Brain microvascular endothelial cell (primary cell): ENCODE measurements around the gene CD1C.

Source experiments
- DNase-seq: peaks from one replicate; pipeline ENCODE4 v3.0.0-alpha.2; 2020
- H3K27ac ChIP-seq: fragments of 250-450 bp; sonication (Bioruptor Pico); 2 replicates; pipeline ENCODE4 v1.5.1; 2020; ENCODE audit warnings: mild to moderate bottlenecking, moderate library complexity
- H3K27me3 ChIP-seq: fragments of 250-450 bp; sonication (Bioruptor Pico); replicated peaks from 2 replicates; pipeline ENCODE4 v1.5.1; 2020; ENCODE audit warnings: mild to moderate bottlenecking
- H3K36me3 ChIP-seq: fragments of 250-450 bp; sonication (Bioruptor Pico); replicated peaks from 2 replicates; pipeline ENCODE4 v1.5.1; 2020; ENCODE audit warnings: mild to moderate bottlenecking
- H3K4me3 ChIP-seq: 2 replicates; pipeline ENCODE4 v1.5.1; 2011; ENCODE audit warnings: low read depth, mild to moderate bottlenecking, control low read depth, low read length, moderate library complexity
- CTCF ChIP-seq: IDR thresholded peaks from 2 replicates; pipeline ENCODE4 v1.5.1; 2011; ENCODE audit warnings: low read depth, mild to moderate bottlenecking, moderate library complexity, low read length, control low read depth, inconsistent platforms; ENCODE audit errors: missing control alignments
- in situ Hi-C: cut with HindIII; loops from 2 replicates; pipeline ENCODE4 v1.10.0; 2017; ENCODE audit warnings: low sequenced_read_pairs, low pct_ligation_motif_present

The CD1C gene

GRCh38 chr1:158329300-158329699, 39.6 kb downstream of the CD1C start:
- TF ChIP-seq CTCF: no peak
- in situ Hi-C loops: no loop called here
- no peak for DNase-seq

GRCh38 chr1:158329733-158330132, 40.0 kb downstream of the CD1C start:
- in situ Hi-C loops: no loop called here
- no peak overlapping the region for H3K4me3 ChIP-seq
- no peaks in the 10 kb centered on the region for H3K27me3 ChIP-seq
- no peak overlapping the region for H3K27ac ChIP-seq
- no peak for TF ChIP-seq CTCF
- H3K36me3 ChIP-seq: no peaks in the 10 kb centered on the region
- no peak for DNase-seq

More at GRCh38 chr1:158329300-158329699, 39.6 kb downstream of the CD1C start:
- H3K36me3 ChIP-seq: no peaks in the 10 kb centered on the region
- no peaks in the 10 kb centered on the region for H3K27me3 ChIP-seq
- no peak overlapping the region for H3K4me3 ChIP-seq
- no peak overlapping the region for H3K27ac ChIP-seq

- Histone ChIP-seq H3K4me3 (no peak overlapping the region), H3K36me3 (no peaks in the 10 kb centered on the region), H3K27me3 (no peaks in the 10 kb centered on the region), H3K27ac (no peak overlapping the region)
- in situ Hi-C loops: no loop called here
- DNase-seq: no peak
- no peak for TF ChIP-seq CTCF
These were observed 40.8 kb downstream of the CD1C start for GRCh38 chr1:158330391-158331105.

GRCh38 chr1:158331106-158331425, 41.3 kb downstream of the CD1C start:
- TF ChIP-seq CTCF: no peak
- Histone ChIP-seq H3K36me3 (no peaks in the 10 kb centered on the region), H3K27ac (no peak overlapping the region), H3K27me3 (no peaks in the 10 kb centered on the region), H3K4me3 (no peak overlapping the region)
- in situ Hi-C loops: no loop called here
- no peak for DNase-seq

- no peaks in the 10 kb centered on the region for H3K27me3 ChIP-seq
- H3K27ac ChIP-seq: no peak within 1 kb of the TSS
- in situ Hi-C loops: no loop called here
- no peaks in the 10 kb centered on the region for H3K36me3 ChIP-seq
- no peak within 1 kb of the TSS for H3K4me3 ChIP-seq
- no peak for DNase-seq
- no peak for TF ChIP-seq CTCF
These were observed 41.9 kb downstream of the CD1C start, which contains the start of gene CD1B for GRCh38 chr1:158331481-158332150. Gene CD1B, minus strand, starts transcription at chr1:158331531. Its CDS starts 108 bp downstream, at chr1:158331423.
